OCI-LY7 (cell line): ENCODE measurements around the gene GEMIN5.

Experiments used
- CTCF ChIP-seq: fragments of 200-600 bp; sonication (generic); conservative IDR thresholded peaks from 2 replicates; pipeline ENCODE4 v1.5.1; 2014; ENCODE audit warnings: mild to moderate bottlenecking, antibody characterized with exemption, low read length, moderate library complexity, mixed read lengths
- EZH2phosphoT487 ChIP-seq: fragments of 200-600 bp; sonication (generic); IDR thresholded peaks from 2 replicates; pipeline ENCODE4 v1.6.1; 2018; ENCODE audit warnings: low read depth, borderline replicate concordance, mild to moderate bottlenecking, mixed run types, antibody characterized with exemption, low read length, moderate library complexity, mixed read lengths

GRCh38 chr5:154844809-154845208 lies 93.2 kb downstream of the GEMIN5 start:
- TF ChIP-seq CTCF, result no peak
- TF ChIP-seq EZH2phosphoT487, result no peak
